Trophoblast cell (in vitro differentiated cells and primary cell): Measurements from ENCODE around the gene SMAD9.
A peak's percentile ranks its signal among the peaks of the same experiment; 100 is the strongest.

Experiments used
- DNase-seq, 2 donors: peaks; one replicate each; pipeline ENCODE4 v3.0.0-alpha.2; 2016
- H2AFZ ChIP-seq: 2 replicates; pipeline ENCODE4 v1.6.1; 2013; ENCODE audit warnings: low read length, moderate library complexity, mild to moderate bottlenecking; ENCODE audit not compliant: insufficient read depth, poor library complexity
- H2AK5ac ChIP-seq: 2 replicates; pipeline ENCODE4 v1.6.1; 2013; ENCODE audit warnings: mild to moderate bottlenecking, low read length
- H2BK120ac ChIP-seq: 2 replicates; pipeline ENCODE4 v1.6.1; 2013; ENCODE audit warnings: low read length, mild to moderate bottlenecking, moderate library complexity; ENCODE audit not compliant: insufficient read depth, poor library complexity
- H2BK12ac ChIP-seq: 2 replicates; pipeline ENCODE4 v1.6.1; 2013; ENCODE audit warnings: mild to moderate bottlenecking, low read length, moderate library complexity
- H2BK5ac ChIP-seq: 2 replicates; pipeline ENCODE4 v1.6.1; 2013; ENCODE audit warnings: low read length, low read depth, moderate library complexity, mild to moderate bottlenecking; ENCODE audit not compliant: poor library complexity
- H3K14ac ChIP-seq: 2 replicates; pipeline ENCODE4 v1.6.1; 2013; ENCODE audit warnings: mild to moderate bottlenecking, low read length
- H3K18ac ChIP-seq: 2 replicates; pipeline ENCODE4 v1.6.1; 2013; ENCODE audit warnings: mild to moderate bottlenecking, low read length
- H3K23ac ChIP-seq: 2 replicates; pipeline ENCODE4 v1.6.1; 2013; ENCODE audit warnings: low read length
- H3K27ac ChIP-seq: 2 replicates; pipeline ENCODE4 v1.5.1; 2013; ENCODE audit warnings: low read depth, mild to moderate bottlenecking, inconsistent platforms, low read length, moderate library complexity
- H3K27me3 ChIP-seq: 2 replicates; pipeline ENCODE4 v1.6.1; 2013; ENCODE audit warnings: inconsistent platforms, mild to moderate bottlenecking, low read length, moderate library complexity; ENCODE audit not compliant: insufficient read depth
- H3K36me3 ChIP-seq, 2 experiments: 1 replicate in 1 of 2; 2 replicates in 1 of 2; pipeline ENCODE4 v1.6.1; 2013; ENCODE audit warnings: low read length in 2 of 2, mild to moderate bottlenecking in 2 of 2, moderate library complexity in 1 of 2; ENCODE audit not compliant: insufficient read depth in 2 of 2, control insufficient read depth in 1 of 2
- H3K4ac ChIP-seq: 2 replicates; pipeline ENCODE4 v1.6.1; 2013; ENCODE audit warnings: low read depth, mild to moderate bottlenecking, low read length, moderate library complexity
- H3K4me1 ChIP-seq, 2 experiments: 1 replicate in 1 of 2; 2 replicates in 1 of 2; pipeline ENCODE4 v1.6.1; 2013; ENCODE audit warnings: low read length in 2 of 2, mild to moderate bottlenecking in 2 of 2, moderate library complexity in 1 of 2; ENCODE audit not compliant: insufficient read depth in 2 of 2, control insufficient read depth in 1 of 2
- H3K4me2 ChIP-seq: 2 replicates; pipeline ENCODE4 v1.6.1; 2013; ENCODE audit warnings: inconsistent platforms, mild to moderate bottlenecking, low read length, moderate library complexity
- H3K4me3 ChIP-seq: 2 replicates; pipeline ENCODE4 v1.5.1; 2013; ENCODE audit warnings: mild to moderate bottlenecking, low read depth, low read length, inconsistent platforms
- H3K79me1 ChIP-seq: one replicate; pipeline ENCODE4 v1.6.1; 2013; ENCODE audit warnings: low read length
- H3K79me2 ChIP-seq: 2 replicates; pipeline ENCODE4 v1.6.1; 2013; ENCODE audit warnings: low read length, mild to moderate bottlenecking; ENCODE audit not compliant: control insufficient read depth, insufficient read depth, poor library complexity
- H3K9ac ChIP-seq: 2 replicates; pipeline ENCODE4 v1.6.1; 2013; ENCODE audit warnings: mild to moderate bottlenecking, low read length
- H3K9me3 ChIP-seq: 2 replicates; pipeline ENCODE4 v1.6.1; 2013; ENCODE audit warnings: low read depth, mild to moderate bottlenecking, control low read depth, inconsistent platforms, low read length; ENCODE audit not compliant: insufficient read depth
- H4K12ac ChIP-seq: 2 replicates; pipeline ENCODE4 v1.6.1; 2013; ENCODE audit warnings: low read depth, mild to moderate bottlenecking, low read length, moderate library complexity
- H4K8ac ChIP-seq: 2 replicates; pipeline ENCODE4 v1.6.1; 2013; ENCODE audit warnings: low read depth, mild to moderate bottlenecking, low read length, moderate library complexity
- H4K91ac ChIP-seq: one replicate; pipeline ENCODE4 v1.6.1; 2013; ENCODE audit warnings: low read depth, mild to moderate bottlenecking, low read length, moderate library complexity
- WGBS: extraction: QIAGEN DNeasy Blood & Tissue Kit; methylation state at CpG from one replicate; pipeline ENCODE4 v1.1.7; 2013; ENCODE audit warnings: missing lambda C conversion rate; ENCODE audit not compliant: insufficient read length, insufficient coverage; ENCODE audit errors: extremely low coverage; 5-methylcytosine and 5-hydroxymethylcytosine counted together

The SMAD9 gene

GRCh38 chr13:36820222-36820621, 99.8 kb downstream of the SMAD9 start:
- WGBS, result no CpG with 5 or more reads among the region's 4 CpGs
- H3K9ac ChIP-seq, result no peak overlapping the region
- no peaks in the 10 kb centered on the region for H3K9me3 ChIP-seq
- peaks cover 4% of the 10 kb centered on the region for H3K79me1 ChIP-seq
- H2AK5ac ChIP-seq, result no peak overlapping the region
- no peak overlapping the region for H4K8ac ChIP-seq
- H3K27me3 ChIP-seq, result no peaks in the 10 kb centered on the region
- H3K23ac ChIP-seq, result no peak overlapping the region
- H3K27ac ChIP-seq, result no peak overlapping the region
- no peak overlapping the region for H3K18ac ChIP-seq
- H3K79me2 ChIP-seq, result no peaks in the 10 kb centered on the region
- H3K4me1 ChIP-seq, result peaks cover 3 to 5% of the 10 kb centered on the region in 2 experiments
- no peak overlapping the region for H2BK120ac ChIP-seq
- H2BK5ac ChIP-seq, result no peak overlapping the region
- H4K91ac ChIP-seq, result no peak overlapping the region
- H3K36me3 ChIP-seq, result no peaks in the 10 kb centered on the region
- no peak overlapping the region for H2AFZ ChIP-seq
- DNase-seq, result no peak
- H3K4me3 ChIP-seq, result no peak overlapping the region
- H4K12ac ChIP-seq, result no peak overlapping the region
- no peak overlapping the region for H3K14ac ChIP-seq
- peak overlapping the region; percentile 99 for H3K4me2 ChIP-seq
- no peak overlapping the region for H2BK12ac ChIP-seq
- no peak overlapping the region for H3K4ac ChIP-seq

DNA sequence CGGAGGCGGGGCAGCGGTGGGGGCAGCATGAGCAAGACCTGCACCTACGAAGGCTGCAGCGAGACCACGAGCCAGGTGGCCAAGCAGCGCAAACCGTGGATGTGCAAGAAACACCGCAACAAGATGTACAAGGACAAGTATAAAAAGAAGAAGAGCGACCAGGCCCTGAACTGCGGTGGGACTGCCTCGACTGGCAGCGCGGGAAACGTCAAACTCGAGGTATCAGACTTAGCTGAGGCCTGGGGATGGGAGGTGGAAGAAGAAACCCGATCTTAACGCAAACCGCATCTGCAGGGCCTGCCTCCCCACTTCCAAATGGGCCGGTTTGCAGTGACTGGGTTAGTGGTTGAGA, 100.3 kb downstream of the SMAD9 start:
- Histone ChIP-seq H3K27me3 (no peaks in the 10 kb centered on the region), H3K4me1 (peaks cover 3 to 5% of the 10 kb centered on the region in 2 experiments), H2AK5ac (no peak overlapping the region), H2AFZ (peak overlapping the region; percentile 66), H3K4ac (peak overlapping the region; percentile 0), H3K9ac (peak overlapping the region; percentile 28), H4K91ac (peak overlapping the region; percentile 64), H3K27ac (no peak overlapping the region), H3K4me3 (peak overlapping the region; percentile 87), H3K9me3 (no peaks in the 10 kb centered on the region), H2BK5ac (no peak overlapping the region), H4K8ac (peak overlapping the region; percentile 42), H2BK12ac (no peak overlapping the region), H3K79me1 (peaks cover 4% of the 10 kb centered on the region), H3K36me3 (no peaks in the 10 kb centered on the region), H3K18ac (peak overlapping the region; percentile 55), H3K79me2 (no peaks in the 10 kb centered on the region), H3K23ac (no peak overlapping the region), H2BK120ac (no peak overlapping the region), H4K12ac (no peak overlapping the region), H3K4me2 (peak overlapping the region; percentile 99), H3K14ac (no peak overlapping the region)
- WGBS, result no CpG with 5 or more reads among the region's 20 CpGs
- no peak for DNase-seq

- peak within 1 kb of the TSS; percentile 48 for H4K12ac ChIP-seq
- no CpG with 5 or more reads among the region's 78 CpGs for WGBS
- peak; percentile 80 to 94 for DNase-seq
Observed at GRCh38 chr13:36818804-36819738, 101.0 kb downstream of the SMAD9 start, which contains the start of gene RFXAP. Gene RFXAP (plus strand): TSS chr13:36819222. CDS start chr13:36819358, 136 bp downstream.

DNA sequence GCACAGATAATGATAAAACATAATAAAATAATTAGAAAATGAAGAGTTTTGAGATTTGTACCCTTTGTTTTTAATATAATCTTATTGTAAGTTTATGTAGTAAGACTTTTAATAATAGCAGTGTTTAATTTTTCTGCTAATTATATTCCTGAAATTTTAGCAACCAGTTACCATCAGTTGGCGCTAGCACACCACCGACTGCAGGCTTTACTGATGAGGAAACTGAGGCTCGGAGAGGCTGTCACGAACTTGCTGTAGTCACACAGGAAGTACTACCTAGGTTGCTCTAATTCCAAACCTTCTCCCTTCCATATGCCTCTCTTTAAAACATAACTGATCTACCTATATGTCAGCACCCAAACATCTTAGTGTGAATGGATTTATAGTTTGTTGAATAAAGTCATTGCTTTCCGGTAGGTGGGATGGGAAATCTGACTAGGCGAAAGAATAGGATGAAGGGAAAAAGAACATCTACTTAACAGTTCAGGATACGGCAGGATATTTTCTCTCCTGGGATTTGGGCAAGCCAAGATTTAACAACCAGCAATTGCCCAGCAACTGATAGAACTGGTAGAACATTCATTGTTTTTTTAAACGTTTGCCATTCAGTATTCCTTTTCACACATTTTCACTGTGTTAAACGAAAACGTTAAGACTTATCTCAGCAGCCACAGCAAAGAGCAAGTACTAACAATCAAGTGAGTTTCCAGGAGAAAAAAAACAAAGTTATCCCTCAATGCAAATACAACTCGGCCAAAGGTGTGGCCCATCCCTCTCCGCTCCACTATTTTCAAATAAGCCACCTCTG, 101.8 kb downstream of the SMAD9 start:
- Histone ChIP-seq H2BK120ac (no peak overlapping the region), H3K27me3 (no peaks in the 10 kb centered on the region), H3K27ac (no peak overlapping the region), H2BK12ac (no peak overlapping the region), H2BK5ac (no peak overlapping the region), H3K4me2 (peak overlapping the region; percentile 99), H2AFZ (peak overlapping the region; percentile 99), H4K12ac (no peak overlapping the region), H3K36me3 (no peaks in the 10 kb centered on the region), H3K79me2 (no peaks in the 10 kb centered on the region), H3K18ac (no peak overlapping the region), H4K91ac (no peak overlapping the region), H3K9ac (no peak overlapping the region), H3K9me3 (no peaks in the 10 kb centered on the region), H3K79me1 (peaks cover 4% of the 10 kb centered on the region), H3K14ac (no peak overlapping the region), H2AK5ac (no peak overlapping the region), H3K23ac (no peak overlapping the region), H3K4me3 (peak overlapping the region; percentile 87), H3K4ac (no peak overlapping the region), H4K8ac (peak overlapping the region; percentile 86), H3K4me1 (peaks cover 3 to 5% of the 10 kb centered on the region in 2 experiments)
- no peak for DNase-seq
- no CpG with 5 or more reads among the region's 12 CpGs for WGBS

More at GRCh38 chr13:36818804-36819738, 101.0 kb downstream of the SMAD9 start, which contains the start of gene RFXAP:
- Histone ChIP-seq H3K4me3 (peak within 1 kb of the TSS; percentile 87), H3K14ac (no peak within 1 kb of the TSS), H3K4ac (peak within 1 kb of the TSS; percentile 0), H3K4me2 (peak within 1 kb of the TSS; percentile 99), H3K4me1 (peaks cover 3 to 5% of the 10 kb centered on the region in 2 experiments), H2BK120ac (peak within 1 kb of the TSS; percentile 68), H4K8ac (peak within 1 kb of the TSS; percentile 86), H3K79me2 (no peaks in the 10 kb centered on the region), H3K18ac (peak within 1 kb of the TSS; percentile 55), H3K27me3 (no peaks in the 10 kb centered on the region), H3K36me3 (no peaks in the 10 kb centered on the region), H3K23ac (no peak within 1 kb of the TSS), H2AFZ (peak within 1 kb of the TSS; percentile 99), H4K91ac (peak within 1 kb of the TSS; percentile 64), H2BK12ac (no peak within 1 kb of the TSS), H2AK5ac (no peak within 1 kb of the TSS), H3K9me3 (no peaks in the 10 kb centered on the region), H3K9ac (peak within 1 kb of the TSS; percentile 84), H3K79me1 (peaks cover 4% of the 10 kb centered on the region), H3K27ac (no peak within 1 kb of the TSS), H2BK5ac (peak within 1 kb of the TSS; percentile 71)
